Epidermal melanocyte (primary cell): ENCODE data around the gene HMCN2.
"Not testable (repeated sequence)": the region's sequence is repeated elsewhere in the genome, so short reads cannot be mapped to it uniquely, and the experiment has no call there.

Source experiments
- DNase-seq: peaks from one replicate; pipeline ENCODE4 v3.0.0; 2011; ENCODE audit warnings: low spot score; ENCODE audit not compliant: insufficient read length

The HMCN2 gene

GRCh38 chr9:130328349-130328801 lies 62.8 kb downstream of the HMCN2 start:
- no peak for DNase-seq

- DNase-seq, result no peak
These were observed 63.5 kb downstream of the HMCN2 start for GRCh38 chr9:130329061-130329460.

- DNase-seq, result no peak
These were observed 64.8 kb downstream of the HMCN2 start for GRCh38 chr9:130330202-130330862.

- no peak for DNase-seq
These were observed 65.5 kb downstream of the HMCN2 start for GRCh38 chr9:130331061-130331460.

- no peak for DNase-seq
These were observed 66.0 kb downstream of the HMCN2 start for GRCh38 chr9:130331573-130331972.

- no peak for DNase-seq
These were observed 66.9 kb downstream of the HMCN2 start for GRCh38 chr9:130332384-130332926.

GRCh38 chr9:130333041-130333711 lies 67.6 kb downstream of the HMCN2 start:
- DNase-seq, result no peak

GRCh38 chr9:130333712-130334062 lies 68.1 kb downstream of the HMCN2 start:
- DNase-seq, result no peak

- DNase-seq, result no peak
These were observed 69.4 kb downstream of the HMCN2 start for GRCh38 chr9:130334915-130335314.

GRCh38 chr9:130336027-130336610 lies 70.6 kb downstream of the HMCN2 start:
- DNase-seq, result no peak

- no peak for DNase-seq
These were observed 71.3 kb downstream of the HMCN2 start for GRCh38 chr9:130336885-130337284.

- DNase-seq, result no peak
These were observed 71.8 kb downstream of the HMCN2 start for GRCh38 chr9:130337318-130337717.

GRCh38 chr9:130337784-130338380 lies 72.3 kb downstream of the HMCN2 start:
- DNase-seq, result no peak

- DNase-seq, result not testable (repeated sequence)
These were observed 73.3 kb downstream of the HMCN2 start for GRCh38 chr9:130338891-130339290.

- DNase-seq, result no peak
These were observed 73.7 kb downstream of the HMCN2 start for GRCh38 chr9:130339306-130339705.

- no peak for DNase-seq
These were observed 74.5 kb downstream of the HMCN2 start for GRCh38 chr9:130340011-130340410.

GRCh38 chr9:130340557-130340956 lies 75.0 kb downstream of the HMCN2 start:
- not testable (repeated sequence) for DNase-seq

GRCh38 chr9:130341128-130341527 lies 75.6 kb downstream of the HMCN2 start:
- DNase-seq, result no peak

- no peak for DNase-seq
These were observed 76.5 kb downstream of the HMCN2 start for GRCh38 chr9:130341839-130342713.

GRCh38 chr9:130342714-130343085 lies 77.1 kb downstream of the HMCN2 start:
- DNase-seq, result no peak

GRCh38 chr9:130343445-130343918 lies 77.9 kb downstream of the HMCN2 start:
- DNase-seq, result no peak
